Measurements from ENCODE around the gene PLEKHG4B.

Gene PLEKHG4B

GRCh38 chr5:78805-79149 is 13.2 kb upstream of the PLEKHG4B start:
- no peaks in the 10 kb centered on the region for H3K4me1 ChIP-seq

GRCh38 chr5:79263-79662 is 12.7 kb upstream of the PLEKHG4B start:
- no peak for TF ChIP-seq CTCF (IDR thresholded peaks at IDR 0.05; ENCODE audit: low read depth, low read length)
- Histone ChIP-seq H3K27me3 (peaks cover 42% of the 10 kb centered on the region), H3K4me1 (no peaks in the 10 kb centered on the region), H3K36me3 (no peaks in the 10 kb centered on the region), H3K9me3 (no peaks in the 10 kb centered on the region), H3K4me3 (ENCODE audit: low read depth, low read length) (no peak overlapping the region)
- no peak for DNase-seq

More at GRCh38 chr5:78805-79149, 13.2 kb upstream of the PLEKHG4B start:
- Histone ChIP-seq H3K4me3 (ENCODE audit: low read depth, low read length) (no peak overlapping the region), H3K27me3 (peaks cover 47% of the 10 kb centered on the region), H3K36me3 (no peaks in the 10 kb centered on the region), H3K9me3 (no peaks in the 10 kb centered on the region)
- no peak for TF ChIP-seq CTCF (IDR thresholded peaks at IDR 0.05; ENCODE audit: low read depth, low read length)
- no peak for DNase-seq

GRCh38 chr5:79821-80220 is 12.1 kb upstream of the PLEKHG4B start:
- Histone ChIP-seq H3K36me3 (no peaks in the 10 kb centered on the region), H3K27me3 (peaks cover 36% of the 10 kb centered on the region), H3K9me3 (no peaks in the 10 kb centered on the region), H3K4me1 (no peaks in the 10 kb centered on the region), H3K4me3 (ENCODE audit: low read depth, low read length) (no peak overlapping the region)
- TF ChIP-seq CTCF (IDR thresholded peaks at IDR 0.05; ENCODE audit: low read depth, low read length): no peak
- DNase-seq: no peak

GRCh38 chr5:81391-82021 is 10.5 kb upstream of the PLEKHG4B start:
- no peak for DNase-seq
- Histone ChIP-seq H3K4me3 (ENCODE audit: low read depth, low read length) (no peak overlapping the region), H3K4me1 (no peaks in the 10 kb centered on the region), H3K36me3 (no peaks in the 10 kb centered on the region), H3K27me3 (peaks cover 19% of the 10 kb centered on the region), H3K9me3 (no peaks in the 10 kb centered on the region)
- no peak for TF ChIP-seq CTCF (IDR thresholded peaks at IDR 0.05; ENCODE audit: low read depth, low read length)

- H3K4me1 ChIP-seq: no peaks in the 10 kb centered on the region
- H3K9me3 ChIP-seq: no peaks in the 10 kb centered on the region
- no peak for TF ChIP-seq CTCF (IDR thresholded peaks at IDR 0.05; ENCODE audit: low read depth, low read length)
- no peaks in the 10 kb centered on the region for H3K36me3 ChIP-seq
- H3K4me3 ChIP-seq (ENCODE audit: low read depth, low read length): no peak overlapping the region
- DNase-seq: no peak
- peaks cover 13% of the 10 kb centered on the region for H3K27me3 ChIP-seq
Measured at GRCh38 chr5:82097-82496, 9.9 kb upstream of the PLEKHG4B start.

GRCh38 chr5:82570-82969 is 9.4 kb upstream of the PLEKHG4B start:
- Histone ChIP-seq H3K4me3 (ENCODE audit: low read depth, low read length) (no peak overlapping the region), H3K36me3 (no peaks in the 10 kb centered on the region), H3K4me1 (no peaks in the 10 kb centered on the region), H3K27me3 (peaks cover 11% of the 10 kb centered on the region), H3K9me3 (no peaks in the 10 kb centered on the region)
- no peak for DNase-seq
- TF ChIP-seq CTCF (IDR thresholded peaks at IDR 0.05; ENCODE audit: low read depth, low read length): no peak
